Neural cell (in vitro differentiated cells): ENCODE data around the gene FNDC8. TPM values are rescaled to one million over a fixed set of nuclear protein-coding genes. Genes with fewer than 3 reads are reported as not detected.
"Not testable (repeated sequence)": the region's sequence is repeated elsewhere in the genome, so short reads cannot be mapped to it uniquely, and the experiment has no call there.

Source experiments
- H2AFZ ChIP-seq: fragments of 200-600, 300-800 bp; sonication (generic), shearing (Covaris generic); 2 replicates; pipeline ENCODE4 v1.6.0; 2014; ENCODE audit warnings: low read depth, mild to moderate bottlenecking, antibody characterized with exemption, low read length, moderate library complexity
- H3F3A ChIP-seq: fragments of 200-600 bp; shearing (Covaris generic); 2 replicates; pipeline ENCODE4 v1.6.1; 2016; ENCODE audit warnings: mild to moderate bottlenecking, moderate library complexity, mixed read lengths, antibody characterized with exemption, low read length; ENCODE audit not compliant: insufficient read depth, poor library complexity, severe bottlenecking
- H3K27ac ChIP-seq: fragments of 200-600, 300-800 bp; sonication (generic), shearing (Covaris generic); 2 replicates; pipeline ENCODE4 v1.5.1; 2014; ENCODE audit warnings: mild to moderate bottlenecking, low read length, moderate library complexity
- H3K27me3 ChIP-seq: fragments of 300-800, 200-600 bp; sonication (generic), shearing (Covaris generic); 2 replicates; pipeline ENCODE4 v1.6.0; 2014; ENCODE audit warnings: mild to moderate bottlenecking, low read depth, low read length, moderate library complexity; ENCODE audit not compliant: insufficient read depth
- H3K36me3 ChIP-seq: fragments of 300-800, 200-600 bp; sonication (generic), shearing (Covaris generic); 2 replicates; pipeline ENCODE4 v1.5.1; 2014; ENCODE audit warnings: mild to moderate bottlenecking, antibody characterized with exemption, low read length, moderate library complexity; ENCODE audit not compliant: insufficient read depth
- H3K4me2 ChIP-seq: fragments of 300-800, 200-600 bp; sonication (generic), shearing (Covaris generic); 2 replicates; pipeline ENCODE4 v1.6.0; 2014; ENCODE audit warnings: mild to moderate bottlenecking, low read length
- H3K4me3 ChIP-seq: fragments of 300-800, 200-600 bp; sonication (generic), shearing (Covaris generic); 2 replicates; pipeline ENCODE4 v1.5.1; 2014; ENCODE audit warnings: mild to moderate bottlenecking, low read length, moderate library complexity
- H3K79me2 ChIP-seq: fragments of 200-600 bp; shearing (Covaris generic); replicated peaks from 2 replicates; pipeline ENCODE4 v1.6.0; 2014; ENCODE audit warnings: mild to moderate bottlenecking, low read length, moderate library complexity; ENCODE audit not compliant: insufficient read depth
- H3K9ac ChIP-seq: fragments of 300-800, 200-600 bp; sonication (generic), shearing (Covaris generic); 2 replicates; pipeline ENCODE4 v1.6.1; 2016; ENCODE audit warnings: mild to moderate bottlenecking, low read length, mixed read lengths
- H3K9me2 ChIP-seq: fragments of 200-600 bp; shearing (Covaris generic); 2 replicates; pipeline ENCODE4 v1.6.1; 2016; ENCODE audit warnings: mild to moderate bottlenecking, low read length, mixed read lengths; ENCODE audit not compliant: insufficient read depth
- H3K9me3 ChIP-seq: fragments of 200-600, 300-800 bp; sonication (generic), shearing (Covaris generic); 2 replicates; pipeline ENCODE4 v1.6.1; 2016; ENCODE audit warnings: mild to moderate bottlenecking, mixed run types, low read length, moderate library complexity, mixed read lengths
- H4K20me1 ChIP-seq: fragments of 200-600 bp; shearing (Covaris generic); 2 replicates; pipeline ENCODE4 v1.6.1; 2016; ENCODE audit warnings: mild to moderate bottlenecking, mixed run types; ENCODE audit not compliant: insufficient read depth
- CTCF ChIP-seq: fragments of 450-650 bp; IDR thresholded peaks from 2 replicates; pipeline ENCODE4 v1.5.1; 2014; ENCODE audit warnings: antibody characterized with exemption, mild to moderate bottlenecking, moderate library complexity; ENCODE audit not compliant: poor library complexity, severe bottlenecking
- EP300 ChIP-seq: fragments of 450-650 bp; conservative IDR thresholded peaks from 2 replicates; pipeline ENCODE4 v1.6.1; 2014; ENCODE audit warnings: antibody characterized with exemption, mild to moderate bottlenecking, moderate library complexity; ENCODE audit not compliant: poor library complexity, severe bottlenecking
- EZH2 ChIP-seq: fragments of 200-600, 300-800 bp; shearing (Covaris generic), sonication (generic); IDR thresholded peaks from 2 replicates; pipeline ENCODE4 v1.6.1; 2014; ENCODE audit warnings: antibody characterized with exemption, low read length, borderline replicate concordance, mild to moderate bottlenecking; ENCODE audit not compliant: insufficient read depth, poor library complexity, severe bottlenecking
- MXI1 ChIP-seq: fragments of 450-650 bp; conservative IDR thresholded peaks from 2 replicates; pipeline ENCODE4 v1.6.1; 2014; ENCODE audit warnings: antibody characterized with exemption, mild to moderate bottlenecking; ENCODE audit not compliant: poor library complexity, severe bottlenecking
- POLR2AphosphoS5 ChIP-seq: IDR thresholded peaks from 2 replicates; pipeline ENCODE4 v1.6.1; 2012
- RAD21 ChIP-seq: fragments of 450-650 bp; conservative IDR thresholded peaks from 2 replicates; pipeline ENCODE4 v1.6.1; 2014; ENCODE audit warnings: antibody characterized with exemption, mild to moderate bottlenecking, moderate library complexity
- SMC3 ChIP-seq: fragments of 450-650 bp; conservative IDR thresholded peaks from 2 replicates; pipeline ENCODE4 v1.6.1; 2014; ENCODE audit warnings: antibody characterized with exemption, mild to moderate bottlenecking, moderate library complexity; ENCODE audit not compliant: poor library complexity
- TAF1 ChIP-seq: IDR thresholded peaks from 2 replicates; pipeline ENCODE4 v1.6.1; 2012; ENCODE audit warnings: low read depth
- polyA plus RNA-seq: library from polyadenylated mRNA; depleted of rRNA; stranded (reverse); fragments of >200 nt; gene quantifications from 2 replicates; pipeline ENCODE4 v1.2.3, GENCODE V29; 2014
- TF ChIP-seq, protein P1 (sequence below): IDR thresholded peaks from 2 replicates; pipeline ENCODE4 v1.6.1; 2012; ENCODE audit warnings: borderline replicate concordance

The FNDC8 gene
- polyA plus RNA-seq, 1 donor from 2014 or later, result not detected

DNA sequence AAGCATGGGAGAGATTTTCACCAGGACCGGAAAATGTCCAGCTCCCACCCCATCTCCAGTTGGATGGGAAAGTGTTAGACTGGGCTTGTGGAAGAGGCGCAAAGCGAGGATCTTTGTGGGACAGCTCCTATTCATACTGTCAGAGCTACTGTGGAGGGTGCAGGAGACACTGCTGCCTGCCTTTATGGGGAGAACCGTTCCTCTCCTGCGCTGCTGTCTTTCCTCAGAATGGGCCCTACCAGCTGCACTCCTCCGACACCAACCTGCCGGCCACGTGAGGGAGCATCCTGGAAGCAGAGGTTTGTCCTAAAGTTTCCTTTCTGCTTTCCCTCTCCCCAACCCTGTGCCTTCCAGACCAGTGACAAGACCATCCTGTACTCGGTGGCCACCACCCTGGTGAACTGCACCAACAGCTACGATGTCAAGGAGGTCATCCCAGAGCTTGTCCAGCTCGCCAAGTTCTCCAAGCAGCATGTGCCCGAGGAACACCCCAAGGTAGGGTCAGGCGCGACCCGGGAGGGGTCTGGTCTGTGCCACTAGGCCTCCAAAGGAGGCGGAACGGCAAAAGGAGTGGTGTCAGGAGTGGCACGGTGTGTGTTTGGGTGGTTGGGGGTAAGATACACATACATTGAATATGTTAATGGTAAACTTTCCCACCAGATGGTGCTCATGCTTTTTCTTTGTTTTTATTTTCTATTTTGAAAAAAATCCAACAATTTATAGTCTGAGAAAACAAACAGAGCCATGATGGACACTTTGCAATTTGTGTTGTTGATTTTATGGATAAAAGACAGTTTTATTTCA, 49.8 kb downstream of the FNDC8 start:
- H2AFZ ChIP-seq, result no peak overlapping the region
- no peaks in the 10 kb centered on the region for H3K9me3 ChIP-seq
- H3K27me3 ChIP-seq, result no peaks in the 10 kb centered on the region
- H4K20me1 ChIP-seq, result no peaks in the 10 kb centered on the region
- H3K79me2 ChIP-seq, result no peaks in the 10 kb centered on the region
- no peak overlapping the region for H3K9ac ChIP-seq
- H3K4me2 ChIP-seq, result no peak overlapping the region
- no peak overlapping the region for H3K4me3 ChIP-seq
- H3F3A ChIP-seq, result no peaks in the 10 kb centered on the region
- no peaks in the 10 kb centered on the region for H3K36me3 ChIP-seq
- peak; percentile 26 for TF ChIP-seq CTCF
- TF ChIP-seq EP300, result no peak
- TF ChIP-seq, protein P1, sequence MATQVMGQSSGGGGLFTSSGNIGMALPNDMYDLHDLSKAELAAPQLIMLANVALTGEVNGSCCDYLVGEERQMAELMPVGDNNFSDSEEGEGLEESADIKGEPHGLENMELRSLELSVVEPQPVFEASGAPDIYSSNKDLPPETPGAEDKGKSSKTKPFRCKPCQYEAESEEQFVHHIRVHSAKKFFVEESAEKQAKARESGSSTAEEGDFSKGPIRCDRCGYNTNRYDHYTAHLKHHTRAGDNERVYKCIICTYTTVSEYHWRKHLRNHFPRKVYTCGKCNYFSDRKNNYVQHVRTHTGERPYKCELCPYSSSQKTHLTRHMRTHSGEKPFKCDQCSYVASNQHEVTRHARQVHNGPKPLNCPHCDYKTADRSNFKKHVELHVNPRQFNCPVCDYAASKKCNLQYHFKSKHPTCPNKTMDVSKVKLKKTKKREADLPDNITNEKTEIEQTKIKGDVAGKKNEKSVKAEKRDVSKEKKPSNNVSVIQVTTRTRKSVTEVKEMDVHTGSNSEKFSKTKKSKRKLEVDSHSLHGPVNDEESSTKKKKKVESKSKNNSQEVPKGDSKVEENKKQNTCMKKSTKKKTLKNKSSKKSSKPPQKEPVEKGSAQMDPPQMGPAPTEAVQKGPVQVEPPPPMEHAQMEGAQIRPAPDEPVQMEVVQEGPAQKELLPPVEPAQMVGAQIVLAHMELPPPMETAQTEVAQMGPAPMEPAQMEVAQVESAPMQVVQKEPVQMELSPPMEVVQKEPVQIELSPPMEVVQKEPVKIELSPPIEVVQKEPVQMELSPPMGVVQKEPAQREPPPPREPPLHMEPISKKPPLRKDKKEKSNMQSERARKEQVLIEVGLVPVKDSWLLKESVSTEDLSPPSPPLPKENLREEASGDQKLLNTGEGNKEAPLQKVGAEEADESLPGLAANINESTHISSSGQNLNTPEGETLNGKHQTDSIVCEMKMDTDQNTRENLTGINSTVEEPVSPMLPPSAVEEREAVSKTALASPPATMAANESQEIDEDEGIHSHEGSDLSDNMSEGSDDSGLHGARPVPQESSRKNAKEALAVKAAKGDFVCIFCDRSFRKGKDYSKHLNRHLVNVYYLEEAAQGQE, result no peak
- TF ChIP-seq RAD21, result peak; percentile 22
- no peak for TF ChIP-seq POLR2AphosphoS5
- no peak for TF ChIP-seq MXI1
- TF ChIP-seq SMC3, result no peak
- TF ChIP-seq TAF1, result no peak
- no peak for TF ChIP-seq EZH2
- H3K9me2 ChIP-seq, result no peaks in the 10 kb centered on the region
- no peak overlapping the region for H3K27ac ChIP-seq

- H3K27ac ChIP-seq, result no peak overlapping the region
- no peaks in the 10 kb centered on the region for H3K9me3 ChIP-seq
- no peaks in the 10 kb centered on the region for H3K36me3 ChIP-seq
- H3K9ac ChIP-seq, result no peak overlapping the region
- no peaks in the 10 kb centered on the region for H3K9me2 ChIP-seq
- H3F3A ChIP-seq, result no peaks in the 10 kb centered on the region
- H3K4me3 ChIP-seq, result no peak overlapping the region
- no peak for TF ChIP-seq SMC3
- no peaks in the 10 kb centered on the region for H3K27me3 ChIP-seq
- no peaks in the 10 kb centered on the region for H3K79me2 ChIP-seq
- no peaks in the 10 kb centered on the region for H4K20me1 ChIP-seq
- no peak overlapping the region for H2AFZ ChIP-seq
- H3K4me2 ChIP-seq, result no peak overlapping the region
Measured at GRCh38 chr17:35171834-35172233, 50.4 kb downstream of the FNDC8 start.

- H3K9me3 ChIP-seq, H3K36me3 ChIP-seq, H3K4me2 ChIP-seq, H3F3A ChIP-seq, H4K20me1 ChIP-seq, H3K27me3 ChIP-seq, H2AFZ ChIP-seq, H3K9ac ChIP-seq, H3K4me3 ChIP-seq, H3K27ac ChIP-seq, H3K79me2 ChIP-seq, H3K9me2 ChIP-seq: not testable (repeated sequence)
Measured at GRCh38 chr17:35172321-35172720, 50.9 kb downstream of the FNDC8 start.
